ENCODE measurements around the gene PID1.
"Not testable (repeated sequence)": the region's sequence is repeated elsewhere in the genome, so short reads cannot be mapped to it uniquely, and the experiment has no call there.

Gene PID1

DNA sequence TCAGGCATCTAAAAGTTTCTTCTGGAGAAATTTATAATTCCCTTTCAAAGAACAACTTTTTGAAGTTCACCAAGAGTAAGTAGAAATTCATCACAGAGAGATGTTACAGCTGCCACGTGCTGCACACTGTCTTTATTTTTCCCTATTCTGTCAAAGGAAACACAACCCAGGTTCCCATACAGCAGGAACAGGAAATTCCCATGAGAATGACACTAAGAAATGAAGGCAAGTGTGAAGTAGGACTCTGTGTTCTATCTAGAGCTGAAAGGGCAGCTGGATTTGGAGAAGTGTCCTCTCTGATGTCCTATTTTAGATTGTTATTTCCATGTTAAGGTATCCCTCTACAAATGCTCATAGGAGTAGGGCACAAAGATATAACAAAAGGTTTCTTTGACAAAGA, 58.8 kb downstream of the PID1 start:
- DNase-seq (ENCODE audit: low spot score) = no peak

GRCh38 chr2:229210641-229211040, 60.4 kb downstream of the PID1 start:
- DNase-seq (ENCODE audit: low spot score) = no peak

DNA sequence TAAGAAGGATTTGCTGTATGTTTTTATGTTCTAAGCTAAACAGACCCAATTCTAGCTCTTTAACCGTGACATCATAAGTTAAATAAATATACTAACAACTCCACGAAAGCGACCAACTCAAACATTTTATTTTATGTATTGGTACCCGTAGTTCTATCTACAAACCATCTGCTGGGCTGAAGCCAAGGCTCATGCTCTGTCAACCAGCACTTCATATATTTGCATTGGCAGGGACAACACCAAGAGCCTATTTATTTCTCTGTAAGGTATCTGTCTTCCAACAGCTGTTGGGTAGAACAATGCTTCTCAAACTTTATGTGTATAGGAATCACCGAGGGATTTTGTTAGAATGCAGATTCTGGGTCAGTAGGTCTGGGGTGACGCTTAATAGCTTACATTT, 64.5 kb downstream of the PID1 start:
- no peak for DNase-seq (ENCODE audit: low spot score)

GRCh38 chr2:229205704-229206103, 65.4 kb downstream of the PID1 start:
- no peak for DNase-seq (ENCODE audit: low spot score)

DNA sequence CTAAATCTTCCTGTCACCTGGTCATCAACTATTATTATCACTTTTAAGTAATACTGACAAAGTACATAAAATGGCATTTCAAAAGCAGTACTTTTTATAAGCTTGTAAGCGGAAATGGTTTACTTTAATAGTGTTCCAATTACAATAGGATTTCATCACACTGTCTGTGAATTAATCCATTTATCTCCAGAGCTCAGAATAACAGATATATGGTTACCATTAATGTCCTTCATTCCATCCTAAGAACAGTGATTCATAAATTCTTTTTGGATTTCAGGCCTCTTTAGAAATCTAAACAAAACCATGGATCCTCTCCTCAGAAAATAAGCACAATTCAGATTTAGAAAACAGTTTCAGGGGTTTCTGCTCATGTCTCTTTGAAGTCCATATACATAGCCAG, 68.4 kb downstream of the PID1 start:
- no peak for DNase-seq (ENCODE audit: low spot score)

DNA sequence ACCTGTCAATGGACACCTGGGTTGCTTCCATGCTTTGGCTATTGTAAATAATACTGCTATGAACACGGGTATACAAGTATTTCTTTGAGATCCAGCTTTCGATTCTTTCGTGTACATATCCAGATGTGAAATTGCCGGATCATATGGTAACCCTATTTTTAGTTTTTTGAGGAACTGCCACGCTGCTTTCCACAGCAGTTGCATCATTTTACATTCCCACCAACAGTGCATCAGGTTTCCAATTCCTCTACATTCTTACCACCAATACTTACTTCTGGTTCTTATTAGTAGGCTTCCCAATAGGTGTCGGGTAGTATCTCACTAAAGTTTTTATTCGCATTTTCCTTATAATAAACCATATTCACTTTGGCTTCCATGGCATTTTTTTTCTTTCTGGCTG, 69.6 kb downstream of the PID1 start:
- no peak for DNase-seq (ENCODE audit: low spot score)

DNA sequence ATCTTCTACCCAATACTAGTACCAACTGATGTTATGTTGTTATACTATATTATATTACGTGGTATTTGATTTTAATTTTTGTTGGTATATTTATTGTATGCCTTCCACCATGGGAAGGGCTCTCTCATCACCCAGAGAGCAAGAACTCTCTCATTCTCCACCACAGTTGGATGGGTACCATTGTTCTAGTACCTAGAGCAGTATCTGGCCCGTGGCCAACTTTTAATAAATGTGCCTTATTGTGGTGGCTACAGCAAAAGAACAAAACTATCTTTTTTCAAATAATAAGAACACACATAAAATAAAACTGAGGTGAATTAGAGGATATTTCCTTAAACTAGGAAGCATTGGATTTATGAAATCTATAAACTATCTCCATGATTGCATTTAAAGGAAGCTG, 71.8 kb downstream of the PID1 start:
- DNase-seq (ENCODE audit: low spot score) = no peak

GRCh38 chr2:229196448-229196847, 74.6 kb downstream of the PID1 start:
- DNase-seq (ENCODE audit: low spot score) = no peak

DNA sequence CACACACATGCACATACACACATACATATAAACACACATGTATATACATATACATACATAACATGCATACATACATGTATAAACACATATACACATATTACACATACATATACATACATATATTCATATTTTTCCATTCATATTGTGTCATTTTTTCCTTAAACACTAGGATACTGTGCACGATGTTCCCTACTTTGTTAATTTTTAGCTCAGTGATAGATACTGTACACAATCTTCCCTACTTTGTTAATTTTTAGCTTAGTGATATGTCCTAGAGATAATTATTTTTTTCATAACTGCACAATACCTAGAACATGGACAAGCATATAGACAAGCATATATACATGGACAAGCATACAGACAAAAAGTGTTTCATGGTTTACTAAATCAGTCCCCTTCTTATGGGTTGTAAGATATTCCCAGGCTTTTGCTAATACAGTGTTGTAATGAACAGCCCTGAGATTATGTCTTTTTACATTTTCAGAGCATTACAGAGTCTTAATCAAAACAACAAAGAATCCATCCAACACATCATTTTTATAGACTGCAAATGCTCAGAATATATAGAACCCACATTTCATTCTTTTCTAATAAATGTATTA, 75.6 kb downstream of the PID1 start:
- DNase-seq (ENCODE audit: low spot score) = no peak

DNA sequence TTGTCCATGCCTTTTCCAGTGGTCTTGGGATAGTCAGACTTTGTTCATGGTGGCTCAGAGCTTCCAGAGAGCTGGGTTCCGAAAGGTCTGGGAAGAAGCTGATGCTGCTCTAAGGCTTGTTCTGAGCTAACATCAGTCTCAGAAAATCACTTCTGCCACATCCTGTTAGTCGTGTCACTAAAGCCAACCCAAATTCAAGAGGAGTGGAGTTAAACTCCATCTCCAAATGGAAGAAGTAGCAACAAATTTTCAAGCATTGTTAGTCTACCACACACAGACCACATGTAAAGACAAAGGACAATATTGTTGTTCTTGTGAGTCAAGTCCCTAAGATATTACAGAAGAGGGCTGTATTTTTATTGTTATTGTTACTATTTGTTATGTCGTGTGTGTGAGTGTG, 77.8 kb downstream of the PID1 start:
- DNase-seq (ENCODE audit: low spot score) = no peak

GRCh38 chr2:229191413-229191812, 79.7 kb downstream of the PID1 start:
- no peak for DNase-seq (ENCODE audit: low spot score)

- not testable (repeated sequence) for DNase-seq (ENCODE audit: low spot score)
These were observed 84.0 kb downstream of the PID1 start for GRCh38 chr2:229187123-229187522.

- no peak for DNase-seq (ENCODE audit: low spot score)
These were observed 89.4 kb downstream of the PID1 start for GRCh38 chr2:229181641-229182040.

DNA sequence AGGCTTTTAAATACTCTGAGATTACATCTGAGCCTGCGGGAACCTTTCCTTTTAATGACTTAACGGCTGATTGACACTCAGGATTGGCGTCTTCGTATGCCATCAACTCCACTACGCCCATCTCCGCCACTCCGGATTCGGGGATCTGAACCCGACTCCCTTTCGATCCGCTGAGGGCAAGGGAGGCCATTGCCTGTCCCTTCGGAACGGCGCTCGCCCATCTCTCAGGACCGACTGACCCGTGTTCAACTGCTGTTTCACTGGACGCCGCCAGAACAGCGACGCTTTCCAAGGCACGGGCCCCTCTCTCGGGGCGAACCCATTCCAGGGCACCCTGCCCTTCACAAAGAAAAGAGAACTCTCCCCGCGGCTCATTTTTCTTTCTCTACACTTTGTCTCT, 90.4 kb downstream of the PID1 start:
- no peak for DNase-seq (ENCODE audit: low spot score)

GRCh38 chr2:229179628-229180027, 91.5 kb downstream of the PID1 start:
- no peak for DNase-seq (ENCODE audit: low spot score)

DNA sequence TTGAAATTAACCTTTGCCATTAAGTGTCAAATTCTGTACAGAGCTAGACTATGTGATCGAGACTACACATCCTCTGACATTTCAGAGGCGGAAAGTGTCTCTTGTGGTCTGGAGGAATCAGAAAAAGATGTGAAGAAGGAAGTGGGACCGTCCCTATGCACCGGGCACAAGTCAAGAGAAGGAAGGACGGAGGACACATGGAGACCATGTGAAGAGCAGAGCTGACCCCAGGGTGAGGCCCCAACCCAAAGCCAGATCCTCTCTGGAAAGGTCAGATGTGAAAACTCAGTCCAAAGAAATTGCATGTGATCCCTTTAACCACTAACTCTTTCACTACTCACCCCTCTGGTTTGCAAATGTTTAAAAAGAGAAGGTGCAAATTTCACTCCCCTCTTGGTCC, 92.4 kb downstream of the PID1 start:
- DNase-seq (ENCODE audit: low spot score) = no peak

GRCh38 chr2:229178117-229178516, 93.0 kb downstream of the PID1 start:
- DNase-seq (ENCODE audit: low spot score) = no peak

GRCh38 chr2:229176136-229176535, 95.0 kb downstream of the PID1 start:
- DNase-seq (ENCODE audit: low spot score) = no peak

GRCh38 chr2:229175497-229175863, 95.6 kb downstream of the PID1 start:
- no peak for DNase-seq (ENCODE audit: low spot score)

- no peak for DNase-seq (ENCODE audit: low spot score)
These were observed 96.1 kb downstream of the PID1 start for GRCh38 chr2:229174794-229175496.

DNA sequence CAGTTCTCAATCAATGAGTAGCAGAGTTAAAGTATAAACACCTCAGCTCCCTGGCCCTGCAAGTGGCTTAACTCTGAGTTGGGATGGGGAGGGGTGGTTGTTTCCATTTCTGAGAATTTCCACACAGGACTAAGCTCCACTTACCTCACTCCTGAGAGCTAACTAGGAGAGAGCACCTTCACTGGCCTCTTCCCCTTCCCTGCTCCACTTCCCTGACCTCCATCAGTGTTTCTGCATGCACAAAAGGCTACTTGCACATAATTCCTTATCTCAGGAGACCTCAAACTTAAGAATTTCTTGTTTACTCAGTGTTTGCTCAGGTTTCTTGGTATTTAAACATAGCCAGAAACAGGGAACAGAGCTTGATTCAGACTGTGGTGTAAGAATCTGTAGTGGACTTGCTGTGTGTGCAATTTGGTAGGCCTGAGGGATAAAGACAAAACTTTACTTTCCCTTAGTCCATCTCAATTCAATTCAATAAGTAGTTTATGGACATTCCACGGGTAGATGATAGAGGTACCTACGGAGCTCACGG, 97.2 kb downstream of the PID1 start:
- no peak for DNase-seq (ENCODE audit: low spot score)

GRCh38 chr2:229170916-229171315, 100.2 kb downstream of the PID1 start:
- DNase-seq (ENCODE audit: low spot score) = no peak

DNA sequence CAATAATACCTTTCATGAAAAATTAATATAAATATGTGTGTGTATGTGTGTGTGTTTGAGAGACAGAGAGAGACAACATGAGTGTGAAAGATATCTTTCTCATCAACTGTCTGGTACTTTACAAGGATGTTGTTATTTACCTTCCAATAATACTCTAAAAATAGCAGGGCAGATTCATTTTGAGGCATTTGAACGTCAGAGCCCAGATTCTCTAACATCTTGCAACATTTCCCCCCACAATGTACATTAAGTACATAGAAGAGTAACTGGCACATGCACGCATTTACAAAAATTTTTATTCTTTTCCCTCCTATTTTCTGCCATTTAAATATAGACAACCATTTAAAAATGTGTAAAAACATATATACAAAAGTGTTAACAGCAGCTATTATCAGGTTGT, 100.9 kb downstream of the PID1 start:
- no peak for DNase-seq (ENCODE audit: low spot score)

- DNase-seq (ENCODE audit: low spot score) = no peak
These were observed 101.3 kb downstream of the PID1 start for GRCh38 chr2:229169751-229170150.

Data from ecto neural progenitor cell (in vitro differentiated cells).